Activated naive CD4-positive, alpha-beta T cell treated with anti-CD3 and anti-CD28 coated beads, Interleukin-2, amount 10 ng/mL, durations not matched to agents 7 days and 5 days (primary cell): ENCODE data around the gene DNAH17.

Experiments used
- CTCF ChIA-PET: fragments of 350-600 bp; sonication (Branson Sonifier 250); formaldehyde crosslinking; loops from one replicate; lab custom pipeline; 2021; ENCODE audit warnings: antibody characterized with exemption; lab: Charles Lee
- DNase-seq: peaks from one replicate; pipeline ENCODE4 v3.0.0-alpha.2; 2020
- H3K27ac Mint-ChIP-seq: one replicate; pipeline ENCODE4 v1.8.0; 2021; ENCODE audit warnings: mild to moderate bottlenecking, moderate library complexity, mixed read lengths
- H3K27me3 Mint-ChIP-seq: one replicate; pipeline ENCODE4 v1.8.0; 2021; ENCODE audit warnings: mild to moderate bottlenecking, mixed read lengths
- H3K36me3 Mint-ChIP-seq: one replicate; pipeline ENCODE4 v1.8.0; 2021; ENCODE audit warnings: mixed read lengths
- H3K4me1 Mint-ChIP-seq: one replicate; pipeline ENCODE4 v1.8.0; 2021; ENCODE audit warnings: mixed read lengths
- H3K4me3 Mint-ChIP-seq: one replicate; pipeline ENCODE4 v1.8.0; 2021; ENCODE audit warnings: mild to moderate bottlenecking, moderate library complexity, mixed read lengths
- H3K9me3 Mint-ChIP-seq: one replicate; pipeline ENCODE4 v1.8.0; 2021; ENCODE audit warnings: mixed read lengths

The DNAH17 gene

GRCh38 chr17:78573955-78574354, 3.2 kb downstream of the DNAH17 start:
- no peaks in the 10 kb centered on the region for H3K4me1 Mint-ChIP-seq
- H3K4me3 Mint-ChIP-seq, result no peak overlapping the region
- H3K9me3 Mint-ChIP-seq, result no peaks in the 10 kb centered on the region
- H3K27me3 Mint-ChIP-seq, result peaks cover 49% of the 10 kb centered on the region
- no peak for DNase-seq
- H3K36me3 Mint-ChIP-seq, result no peaks in the 10 kb centered on the region
- no peak overlapping the region for H3K27ac Mint-ChIP-seq
- CTCF ChIA-PET, result no interaction called here

- Mint-ChIP-seq H3K4me1 (no peaks in the 10 kb centered on the region), H3K36me3 (no peaks in the 10 kb centered on the region), H3K27me3 (peaks cover 51% of the 10 kb centered on the region), H3K9me3 (no peaks in the 10 kb centered on the region), H3K4me3 (no peak overlapping the region), H3K27ac (no peak overlapping the region)
- no peak for DNase-seq
- CTCF ChIA-PET, result no interaction called here
Observed at GRCh38 chr17:78572239-78573205, 4.7 kb downstream of the DNAH17 start.

- no peak for DNase-seq
- Mint-ChIP-seq H3K27ac (no peak overlapping the region), H3K4me3 (no peak overlapping the region), H3K36me3 (no peaks in the 10 kb centered on the region), H3K27me3 (peaks cover 55% of the 10 kb centered on the region), H3K4me1 (no peaks in the 10 kb centered on the region), H3K9me3 (no peaks in the 10 kb centered on the region)
- CTCF ChIA-PET, result no interaction called here
Observed at GRCh38 chr17:78571329-78571728, 5.9 kb downstream of the DNAH17 start.

- no peaks in the 10 kb centered on the region for H3K9me3 Mint-ChIP-seq
- peaks cover 59% of the 10 kb centered on the region for H3K27me3 Mint-ChIP-seq
- no peaks in the 10 kb centered on the region for H3K4me1 Mint-ChIP-seq
- no peak for DNase-seq
- CTCF ChIA-PET, result no interaction called here
- no peak overlapping the region for H3K4me3 Mint-ChIP-seq
- H3K36me3 Mint-ChIP-seq, result no peaks in the 10 kb centered on the region
- no peak overlapping the region for H3K27ac Mint-ChIP-seq
Observed at GRCh38 chr17:78568494-78569115, 8.6 kb downstream of the DNAH17 start.

- CTCF ChIA-PET, result interaction anchor here (0.7 kb wide), 1 partner anchor 72 kb away, joined by 3 read pairs; no protein-coding TSS in a partner anchor
- no peaks in the 10 kb centered on the region for H3K9me3 Mint-ChIP-seq
- H3K4me1 Mint-ChIP-seq, result no peaks in the 10 kb centered on the region
- no peak for DNase-seq
- no peaks in the 10 kb centered on the region for H3K36me3 Mint-ChIP-seq
- no peak overlapping the region for H3K4me3 Mint-ChIP-seq
- peaks cover 60% of the 10 kb centered on the region for H3K27me3 Mint-ChIP-seq
- no peak overlapping the region for H3K27ac Mint-ChIP-seq
Observed at GRCh38 chr17:78567991-78568390, 9.2 kb downstream of the DNAH17 start.

DNA sequence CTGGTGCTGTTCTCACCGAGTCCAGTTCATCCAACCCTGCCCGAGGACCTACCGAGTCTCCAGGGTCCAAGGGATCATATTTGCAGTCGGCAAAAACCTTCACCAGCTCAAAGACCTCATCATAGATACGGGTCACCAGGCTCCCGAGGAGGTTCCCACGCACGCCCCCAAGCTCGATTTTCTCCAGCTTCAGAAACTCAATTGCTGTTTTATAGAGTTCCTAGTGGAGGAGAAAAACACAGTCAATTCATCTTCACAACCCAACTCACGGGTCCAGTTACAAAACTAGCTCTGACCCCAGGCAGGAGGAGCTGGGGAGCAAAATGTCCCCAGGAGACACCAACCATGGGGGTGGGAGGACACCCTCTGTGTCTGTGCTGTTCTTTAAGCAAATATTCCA, 10.2 kb downstream of the DNAH17 start:
- H3K4me3 Mint-ChIP-seq, result no peak overlapping the region
- no peaks in the 10 kb centered on the region for H3K4me1 Mint-ChIP-seq
- CTCF ChIA-PET, result interaction anchor here (1.0 kb wide), 1 partner anchor 37 kb away, joined by 3 read pairs; no protein-coding TSS in a partner anchor
- no peak for DNase-seq
- no peaks in the 10 kb centered on the region for H3K9me3 Mint-ChIP-seq
- peaks cover 58% of the 10 kb centered on the region for H3K27me3 Mint-ChIP-seq
- no peaks in the 10 kb centered on the region for H3K36me3 Mint-ChIP-seq
- H3K27ac Mint-ChIP-seq, result no peak overlapping the region

GRCh38 chr17:78563189-78564145, 13.7 kb downstream of the DNAH17 start:
- Mint-ChIP-seq H3K4me3 (no peak overlapping the region), H3K9me3 (no peaks in the 10 kb centered on the region), H3K27me3 (peaks cover 43% of the 10 kb centered on the region), H3K36me3 (no peaks in the 10 kb centered on the region), H3K27ac (no peak overlapping the region), H3K4me1 (no peaks in the 10 kb centered on the region)
- CTCF ChIA-PET, result no interaction called here
- DNase-seq, result no peak

- no peak for DNase-seq
- Mint-ChIP-seq H3K9me3 (no peaks in the 10 kb centered on the region), H3K27ac (no peak overlapping the region), H3K4me3 (no peak overlapping the region), H3K4me1 (no peaks in the 10 kb centered on the region), H3K27me3 (peaks cover 39% of the 10 kb centered on the region), H3K36me3 (no peaks in the 10 kb centered on the region)
- CTCF ChIA-PET, result no interaction called here
Observed at GRCh38 chr17:78562734-78563133, 14.5 kb downstream of the DNAH17 start.

DNA sequence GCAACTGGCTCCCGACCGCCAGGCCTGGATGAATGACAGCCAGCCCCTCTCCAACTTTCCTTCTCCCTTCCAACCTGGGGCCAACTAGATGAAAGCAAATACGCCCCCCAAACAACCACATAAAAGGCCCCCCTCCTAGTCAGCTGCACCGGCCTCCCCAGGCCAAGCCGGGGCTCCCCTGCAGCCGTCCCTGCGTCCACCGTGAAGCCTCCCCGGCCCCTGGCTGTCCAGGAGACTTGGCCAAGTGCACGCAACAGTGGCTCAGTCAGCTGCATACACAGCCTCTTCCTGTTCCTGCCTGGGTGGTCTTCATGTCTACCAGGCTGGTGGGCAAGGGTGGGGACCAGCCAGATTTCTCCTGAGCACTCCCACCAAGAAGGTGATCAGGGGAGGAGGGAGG, 16.0 kb downstream of the DNAH17 start:
- no peaks in the 10 kb centered on the region for H3K36me3 Mint-ChIP-seq
- H3K27ac Mint-ChIP-seq, result no peak overlapping the region
- H3K27me3 Mint-ChIP-seq, result peaks cover 28% of the 10 kb centered on the region
- no peak overlapping the region for H3K4me3 Mint-ChIP-seq
- CTCF ChIA-PET, result no interaction called here
- H3K4me1 Mint-ChIP-seq, result no peaks in the 10 kb centered on the region
- DNase-seq, result no peak
- no peaks in the 10 kb centered on the region for H3K9me3 Mint-ChIP-seq

- Mint-ChIP-seq H3K27me3 (peaks cover 27% of the 10 kb centered on the region), H3K4me1 (no peaks in the 10 kb centered on the region), H3K9me3 (no peaks in the 10 kb centered on the region), H3K36me3 (no peaks in the 10 kb centered on the region), H3K4me3 (no peak overlapping the region), H3K27ac (no peak overlapping the region)
- CTCF ChIA-PET, result interaction anchor here (0.9 kb wide), 1 partner anchor 229 kb away, joined by 3 read pairs; no protein-coding TSS in a partner anchor
- DNase-seq, result no peak
Observed at GRCh38 chr17:78560731-78561130, 16.5 kb downstream of the DNAH17 start.

GRCh38 chr17:78559749-78560368, 17.3 kb downstream of the DNAH17 start:
- H3K27ac Mint-ChIP-seq, result no peak overlapping the region
- no peaks in the 10 kb centered on the region for H3K4me1 Mint-ChIP-seq
- DNase-seq, result peak; percentile 46
- CTCF ChIA-PET, result interaction anchor here (0.6 to 0.9 kb wide), 2 partner anchors 230 to 282 kb away, joined by 3 to 4 read pairs; no protein-coding TSS in a partner anchor
- H3K27me3 Mint-ChIP-seq, result peaks cover 28% of the 10 kb centered on the region
- no peaks in the 10 kb centered on the region for H3K36me3 Mint-ChIP-seq
- H3K9me3 Mint-ChIP-seq, result no peaks in the 10 kb centered on the region
- H3K4me3 Mint-ChIP-seq, result no peak overlapping the region

- Mint-ChIP-seq H3K36me3 (no peaks in the 10 kb centered on the region), H3K27ac (no peak overlapping the region), H3K4me3 (no peak overlapping the region), H3K4me1 (no peaks in the 10 kb centered on the region), H3K27me3 (peaks cover 20% of the 10 kb centered on the region), H3K9me3 (no peaks in the 10 kb centered on the region)
- DNase-seq, result no peak
- CTCF ChIA-PET, result no interaction called here
Observed at GRCh38 chr17:78558989-78559388, 18.2 kb downstream of the DNAH17 start.

DNA sequence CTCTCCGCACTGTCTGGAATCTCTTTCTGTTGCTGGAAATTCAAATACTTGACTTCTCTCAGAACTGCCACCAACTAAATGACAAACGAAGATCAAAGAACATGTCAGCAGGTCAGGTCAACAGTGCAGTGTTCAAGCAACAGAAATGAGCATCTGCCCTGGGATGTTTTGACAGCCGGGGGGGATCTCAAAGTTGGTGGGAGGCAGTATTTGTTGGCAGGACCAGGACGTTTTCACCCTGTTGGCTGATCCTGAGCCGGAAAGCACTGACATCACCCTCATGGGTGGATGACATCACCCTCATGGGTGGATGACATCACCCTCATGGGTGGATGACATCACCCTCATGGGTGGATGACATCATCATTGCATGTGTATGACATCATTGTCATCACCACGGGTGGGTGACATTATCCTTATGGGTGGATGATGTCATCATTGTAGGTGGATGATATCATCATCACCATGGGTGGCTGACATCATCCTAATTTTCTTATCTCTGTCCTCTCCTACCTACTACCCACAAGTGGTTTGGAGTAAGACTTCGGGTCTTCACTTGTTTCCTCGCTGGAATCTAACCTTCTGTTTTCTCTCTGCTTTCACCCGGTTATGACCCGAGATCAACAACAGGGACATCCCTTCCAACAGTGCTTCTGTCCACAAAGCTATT, 18.9 kb downstream of the DNAH17 start:
- Mint-ChIP-seq H3K27ac (no peak overlapping the region), H3K36me3 (no peaks in the 10 kb centered on the region), H3K4me1 (no peaks in the 10 kb centered on the region), H3K9me3 (no peaks in the 10 kb centered on the region), H3K4me3 (no peak overlapping the region), H3K27me3 (peaks cover 14% of the 10 kb centered on the region)
- DNase-seq, result peak; percentile 28
- CTCF ChIA-PET, result interaction anchor here (1.1 kb wide), 1 partner anchor 22 kb away, joined by 3 read pairs; no protein-coding TSS in a partner anchor
